ENCODE measurements around the gene CCDC12.

CCDC12 gene

GRCh38 chr3:46877406-46878125 lies 99.0 kb downstream of the CCDC12 start, which contains the start of gene PTH1R:
TSS of gene PTH1R (plus strand) at chr3:46877721. CDS start at chr3:46883560, 5,839 bp downstream.
- no peak within 1 kb of the TSS for H3K4ac ChIP-seq (ENCODE audit: low read depth in 1 of 2, low read length in 2 of 2)
- H2BK120ac ChIP-seq (ENCODE audit: low read depth, low read length): no peak within 1 kb of the TSS
- no peaks in the 10 kb centered on the region for H3K36me3 ChIP-seq (ENCODE audit: control insufficient read depth in 1 of 2, insufficient read depth in 2 of 2, low read depth in 1 of 2, low read length in 2 of 2)
- DNase-seq: no peak
- no peak within 1 kb of the TSS for H3K23ac ChIP-seq (ENCODE audit: low read length in 2 of 2)
- no peak within 1 kb of the TSS for H3K4me2 ChIP-seq (ENCODE audit: low read length, poor library complexity, severe bottlenecking)
- no peak within 1 kb of the TSS for H3K14ac ChIP-seq (ENCODE audit: low read length in 2 of 2)
- peak within 1 kb of the TSS; percentile 25 to 35 for H3K18ac ChIP-seq (ENCODE audit: low read depth in 1 of 2, low read length in 2 of 2)
- H3K27ac ChIP-seq (ENCODE audit: low read length, poor library complexity, severe bottlenecking): no peak within 1 kb of the TSS
- H4K91ac ChIP-seq (ENCODE audit: low read length): no peak within 1 kb of the TSS
- H3K9ac ChIP-seq (ENCODE audit: low read length): no peak within 1 kb of the TSS
- no peaks in the 10 kb centered on the region for H3K9me3 ChIP-seq (ENCODE audit: control insufficient read depth, low read length)
- no peak within 1 kb of the TSS for H2AFZ ChIP-seq (ENCODE audit: low read depth, low read length)
- H2AK5ac ChIP-seq (ENCODE audit: low read length, severe bottlenecking): peak within 1 kb of the TSS; percentile 34
- H2BK12ac ChIP-seq (ENCODE audit: low read length in 2 of 2): no peak within 1 kb of the TSS
- peaks cover 61% of the 10 kb centered on the region for H3K4me1 ChIP-seq (ENCODE audit: control insufficient read depth, insufficient read depth, low read depth, low read length)
- H4K8ac ChIP-seq (ENCODE audit: low read length): no peak within 1 kb of the TSS
- no peaks in the 10 kb centered on the region for H3K79me1 ChIP-seq (replicated peaks; ENCODE audit: low read length, poor library complexity, severe bottlenecking)
- no peak within 1 kb of the TSS for H3K4me3 ChIP-seq (ENCODE audit: insufficient read depth in 1 of 2, low read depth in 1 of 2, low read length in 2 of 2)
- WGBS: 74% methylated on average over 7 of the region's 7 CpGs
- H2BK15ac ChIP-seq (ENCODE audit: low read depth, poor library complexity, severe bottlenecking): no peak within 1 kb of the TSS
- H3K27me3 ChIP-seq (ENCODE audit: control insufficient read depth in 1 of 2, insufficient read depth in 1 of 2, low read length in 2 of 2): peaks cover 33 to 44% of the 10 kb centered on the region in 2 experiments
- no peak within 1 kb of the TSS for H2BK5ac ChIP-seq (ENCODE audit: low read depth, low read length, poor library complexity, severe bottlenecking)

- Histone ChIP-seq H3K27me3 (ENCODE audit: control insufficient read depth in 1 of 2, insufficient read depth in 1 of 2, low read length in 2 of 2) (peaks cover 41 to 49% of the 10 kb centered on the region in 2 experiments), H3K27ac (ENCODE audit: low read length, poor library complexity, severe bottlenecking) (no peak overlapping the region), H3K18ac (ENCODE audit: low read depth in 1 of 2, low read length in 2 of 2) (no peak overlapping the region), H3K4me2 (ENCODE audit: low read length, poor library complexity, severe bottlenecking) (no peak overlapping the region), H2BK15ac (ENCODE audit: low read depth, poor library complexity, severe bottlenecking) (no peak overlapping the region), H3K9me3 (ENCODE audit: control insufficient read depth, low read length) (no peaks in the 10 kb centered on the region), H2BK5ac (ENCODE audit: low read depth, low read length, poor library complexity, severe bottlenecking) (no peak overlapping the region), H3K4ac (ENCODE audit: low read depth in 1 of 2, low read length in 2 of 2) (no peak overlapping the region), H4K91ac (ENCODE audit: low read length) (no peak overlapping the region), H3K4me3 (ENCODE audit: insufficient read depth in 1 of 2, low read depth in 1 of 2, low read length in 2 of 2) (no peak overlapping the region), H3K4me1 (ENCODE audit: control insufficient read depth, insufficient read depth, low read depth, low read length) (peaks cover 55% of the 10 kb centered on the region), H2AK5ac (ENCODE audit: low read length, severe bottlenecking) (no peak overlapping the region), H2AFZ (ENCODE audit: low read depth, low read length) (no peak overlapping the region), H3K23ac (ENCODE audit: low read length in 2 of 2) (no peak overlapping the region), H3K9ac (ENCODE audit: low read length) (no peak overlapping the region), H3K79me1 (replicated peaks; ENCODE audit: low read length, poor library complexity, severe bottlenecking) (no peaks in the 10 kb centered on the region), H3K14ac (ENCODE audit: low read length in 2 of 2) (no peak overlapping the region), H3K36me3 (ENCODE audit: control insufficient read depth in 1 of 2, insufficient read depth in 2 of 2, low read depth in 1 of 2, low read length in 2 of 2) (no peaks in the 10 kb centered on the region), H2BK12ac (ENCODE audit: low read length in 2 of 2) (no peak overlapping the region), H4K8ac (ENCODE audit: low read length) (no peak overlapping the region), H2BK120ac (ENCODE audit: low read depth, low read length) (no peak overlapping the region)
- DNase-seq: no peak
- WGBS: 83% methylated on average over 10 of the region's 10 CpGs
Observed at GRCh38 chr3:46876313-46877300, 99.9 kb downstream of the CCDC12 start.

- H3K27ac ChIP-seq (ENCODE audit: low read length, poor library complexity, severe bottlenecking): no peak overlapping the region
- H2BK15ac ChIP-seq (ENCODE audit: low read depth, poor library complexity, severe bottlenecking): no peak overlapping the region
- peaks cover 48% of the 10 kb centered on the region for H3K4me1 ChIP-seq (ENCODE audit: control insufficient read depth, insufficient read depth, low read depth, low read length)
- no peak overlapping the region for H3K18ac ChIP-seq (ENCODE audit: low read depth in 1 of 2, low read length in 2 of 2)
- no peak overlapping the region for H3K23ac ChIP-seq (ENCODE audit: low read length in 2 of 2)
- no peak overlapping the region for H3K4me2 ChIP-seq (ENCODE audit: low read length, poor library complexity, severe bottlenecking)
- H2BK12ac ChIP-seq (ENCODE audit: low read length in 2 of 2): no peak overlapping the region
- no peaks in the 10 kb centered on the region for H3K9me3 ChIP-seq (ENCODE audit: control insufficient read depth, low read length)
- H3K14ac ChIP-seq (ENCODE audit: low read length in 2 of 2): no peak overlapping the region
- H2BK5ac ChIP-seq (ENCODE audit: low read depth, low read length, poor library complexity, severe bottlenecking): no peak overlapping the region
- no peak for DNase-seq
- H3K79me1 ChIP-seq (replicated peaks; ENCODE audit: low read length, poor library complexity, severe bottlenecking): no peaks in the 10 kb centered on the region
- no peak overlapping the region for H3K9ac ChIP-seq (ENCODE audit: low read length)
- H4K91ac ChIP-seq (ENCODE audit: low read length): no peak overlapping the region
- no peak overlapping the region for H4K8ac ChIP-seq (ENCODE audit: low read length)
- H2AK5ac ChIP-seq (ENCODE audit: low read length, severe bottlenecking): no peak overlapping the region
- no peak overlapping the region for H3K4me3 ChIP-seq (ENCODE audit: insufficient read depth in 1 of 2, low read depth in 1 of 2, low read length in 2 of 2)
- H2BK120ac ChIP-seq (ENCODE audit: low read depth, low read length): no peak overlapping the region
- WGBS: 93% methylated on average over 9 of the region's 9 CpGs
- peaks cover 42 to 52% of the 10 kb centered on the region in 2 experiments for H3K27me3 ChIP-seq (ENCODE audit: control insufficient read depth in 1 of 2, insufficient read depth in 1 of 2, low read length in 2 of 2)
- H2AFZ ChIP-seq (ENCODE audit: low read depth, low read length): no peak overlapping the region
- H3K4ac ChIP-seq (ENCODE audit: low read depth in 1 of 2, low read length in 2 of 2): no peak overlapping the region
- H3K36me3 ChIP-seq (ENCODE audit: control insufficient read depth in 1 of 2, insufficient read depth in 2 of 2, low read depth in 1 of 2, low read length in 2 of 2): no peaks in the 10 kb centered on the region
Observed at GRCh38 chr3:46875560-46875959, 101.0 kb downstream of the CCDC12 start.

DNA sequence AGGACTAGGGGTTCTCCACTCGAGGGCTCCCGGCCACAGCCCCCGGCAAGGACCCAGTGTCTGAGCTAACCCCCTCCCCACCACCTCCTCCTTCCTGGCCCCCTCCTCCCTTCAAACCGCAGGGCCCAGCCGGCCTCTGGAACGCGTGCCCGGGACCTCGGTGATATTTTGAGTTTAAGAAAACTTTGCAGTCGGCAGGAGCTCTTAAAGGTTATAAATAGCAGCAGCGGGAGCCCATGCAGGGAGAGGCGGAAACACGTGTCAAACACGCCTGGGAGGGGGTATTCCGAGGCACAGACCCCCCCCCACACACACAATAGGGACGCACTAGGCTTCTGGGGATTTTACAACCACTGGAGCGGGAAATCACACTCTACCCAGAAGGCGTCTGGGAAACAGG lies 102.1 kb downstream of the CCDC12 start:
- Histone ChIP-seq H3K18ac (ENCODE audit: low read depth in 1 of 2, low read length in 2 of 2) (no peak overlapping the region), H4K8ac (ENCODE audit: low read length) (no peak overlapping the region), H3K4me3 (ENCODE audit: insufficient read depth in 1 of 2, low read depth in 1 of 2, low read length in 2 of 2) (no peak overlapping the region), H4K91ac (ENCODE audit: low read length) (no peak overlapping the region), H2AK5ac (ENCODE audit: low read length, severe bottlenecking) (no peak overlapping the region), H3K27ac (ENCODE audit: low read length, poor library complexity, severe bottlenecking) (no peak overlapping the region), H3K36me3 (ENCODE audit: control insufficient read depth in 1 of 2, insufficient read depth in 2 of 2, low read depth in 1 of 2, low read length in 2 of 2) (no peaks in the 10 kb centered on the region), H3K4ac (ENCODE audit: low read depth in 1 of 2, low read length in 2 of 2) (no peak overlapping the region), H3K23ac (ENCODE audit: low read length in 2 of 2) (no peak overlapping the region), H2BK120ac (ENCODE audit: low read depth, low read length) (no peak overlapping the region), H2BK12ac (ENCODE audit: low read length in 2 of 2) (no peak overlapping the region), H3K4me1 (ENCODE audit: control insufficient read depth, insufficient read depth, low read depth, low read length) (peaks cover 48% of the 10 kb centered on the region), H3K4me2 (ENCODE audit: low read length, poor library complexity, severe bottlenecking) (no peak overlapping the region), H2BK5ac (ENCODE audit: low read depth, low read length, poor library complexity, severe bottlenecking) (no peak overlapping the region), H3K9ac (ENCODE audit: low read length) (no peak overlapping the region), H2AFZ (ENCODE audit: low read depth, low read length) (no peak overlapping the region), H3K79me1 (replicated peaks; ENCODE audit: low read length, poor library complexity, severe bottlenecking) (no peaks in the 10 kb centered on the region), H3K9me3 (ENCODE audit: control insufficient read depth, low read length) (no peaks in the 10 kb centered on the region), H3K14ac (ENCODE audit: low read length in 2 of 2) (no peak overlapping the region), H3K27me3 (ENCODE audit: control insufficient read depth in 1 of 2, insufficient read depth in 1 of 2, low read length in 2 of 2) (peaks cover 51 to 57% of the 10 kb centered on the region in 2 experiments), H2BK15ac (ENCODE audit: low read depth, poor library complexity, severe bottlenecking) (no peak overlapping the region)
- no peak for DNase-seq
- WGBS: 70% methylated on average over 18 of the region's 18 CpGs
